Measurements from ENCODE around the gene MIA3.
A peak's percentile ranks its signal among the peaks of the same experiment; 100 is the strongest.
"Not testable (repeated sequence)": the region's sequence is repeated elsewhere in the genome, so short reads cannot be mapped to it uniquely, and the experiment has no call there.

Gene MIA3

DNA sequence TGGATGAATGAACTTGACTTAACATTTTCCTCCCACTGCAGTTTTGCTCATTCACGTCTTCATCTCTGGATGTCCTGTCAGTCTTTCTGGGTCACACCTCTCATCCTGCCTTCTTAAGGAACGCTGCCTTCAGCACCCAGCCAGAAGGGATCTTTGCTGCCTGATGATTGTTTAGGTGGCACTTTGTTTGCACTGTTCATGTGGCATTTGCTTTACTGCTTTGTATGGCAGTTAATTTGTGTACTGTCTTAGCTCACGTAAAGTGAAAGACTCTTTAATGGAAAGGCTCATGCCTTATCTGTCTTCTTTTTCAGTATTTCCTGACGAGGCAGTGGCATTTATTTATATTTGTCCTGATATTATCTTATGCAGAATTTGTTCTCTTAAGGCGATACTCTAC lies 4.9 kb downstream of the MIA3 start:
- DNase-seq (ENCODE audit: low read depth): no peak

DNA sequence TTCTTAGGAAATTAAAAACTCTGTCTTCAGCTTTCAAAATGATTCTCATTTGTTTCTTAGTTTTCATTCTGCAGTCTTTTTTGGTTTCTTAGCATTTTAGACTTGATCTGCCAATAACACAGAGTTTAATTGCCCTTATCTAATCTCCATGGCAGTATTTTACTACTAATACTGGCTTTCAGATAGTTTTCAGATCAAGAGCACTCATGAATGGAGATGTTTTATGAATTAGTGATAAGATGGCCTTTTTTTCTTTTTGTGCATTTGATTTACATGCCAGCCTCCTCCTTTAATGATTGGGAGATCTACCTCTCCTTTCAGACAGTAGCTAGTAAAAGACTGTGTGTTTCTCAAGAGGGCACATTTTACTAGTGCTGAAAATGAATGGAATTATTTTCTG lies 5.6 kb downstream of the MIA3 start:
- no peak for DNase-seq (ENCODE audit: low read depth)

DNA sequence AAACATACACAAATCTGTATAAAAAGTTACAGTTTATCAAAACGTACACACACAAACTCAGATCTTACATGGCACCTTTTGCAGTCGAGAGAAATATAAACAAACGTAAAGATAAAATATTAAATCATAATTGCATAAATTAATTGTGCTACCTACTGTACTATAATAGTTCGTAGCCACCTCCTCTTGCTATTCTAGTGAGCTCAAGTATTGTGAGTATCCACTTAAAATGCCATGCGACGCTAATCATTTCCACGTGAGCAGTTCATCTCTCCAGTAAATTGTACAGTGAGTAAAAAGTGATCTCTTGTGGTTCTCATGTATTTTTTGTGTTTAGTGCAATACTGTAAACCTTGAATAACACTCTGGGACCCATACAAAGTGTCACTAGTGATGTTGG lies 6.3 kb downstream of the MIA3 start:
- no peak for DNase-seq (ENCODE audit: low read depth)

DNA sequence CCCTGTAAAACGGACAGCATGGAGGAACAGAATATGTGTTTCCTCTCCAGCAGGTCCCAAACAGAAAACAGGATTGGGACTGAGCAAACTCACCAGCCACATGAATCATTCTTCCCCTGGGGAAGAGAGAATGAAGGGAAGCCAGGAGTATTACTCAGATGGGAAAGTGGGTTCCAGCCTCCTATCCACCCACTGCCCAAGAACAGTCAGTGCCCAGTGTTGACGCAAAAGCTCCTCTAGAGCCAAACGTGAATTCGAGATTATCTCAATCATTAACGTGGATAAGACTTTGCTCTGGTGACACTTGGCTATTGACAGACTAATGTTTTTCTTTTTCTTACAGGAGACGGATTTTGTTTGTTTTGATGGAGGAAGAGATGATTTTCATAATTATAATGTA lies 9.3 kb downstream of the MIA3 start:
- peak; percentile 14 for DNase-seq (ENCODE audit: low read depth)

DNA sequence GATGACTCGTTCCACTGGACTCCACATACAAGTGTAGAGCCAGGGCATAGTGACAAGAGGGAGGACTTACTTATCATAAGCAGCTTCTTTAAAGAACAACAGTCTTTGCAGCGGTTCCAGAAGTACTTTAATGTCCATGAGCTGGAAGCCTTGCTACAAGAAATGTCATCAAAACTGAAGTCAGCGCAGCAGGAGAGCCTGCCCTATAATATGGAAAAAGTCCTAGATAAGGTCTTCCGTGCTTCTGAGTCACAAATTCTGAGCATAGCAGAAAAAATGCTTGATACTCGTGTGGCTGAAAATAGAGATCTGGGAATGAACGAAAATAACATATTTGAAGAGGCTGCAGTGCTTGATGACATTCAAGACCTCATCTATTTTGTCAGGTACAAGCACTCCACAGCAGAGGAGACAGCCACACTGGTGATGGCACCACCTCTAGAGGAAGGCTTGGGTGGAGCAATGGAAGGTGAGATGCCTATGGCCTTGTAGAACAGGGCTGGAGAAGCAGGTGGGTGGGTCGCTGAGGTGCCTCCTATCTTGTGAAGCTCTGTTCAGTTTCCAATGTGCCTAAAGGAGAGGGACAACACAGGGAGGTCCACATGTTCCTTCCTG lies 12.1 kb downstream of the MIA3 start:
- DNase-seq (ENCODE audit: low read depth): peak; percentile 56

DNA sequence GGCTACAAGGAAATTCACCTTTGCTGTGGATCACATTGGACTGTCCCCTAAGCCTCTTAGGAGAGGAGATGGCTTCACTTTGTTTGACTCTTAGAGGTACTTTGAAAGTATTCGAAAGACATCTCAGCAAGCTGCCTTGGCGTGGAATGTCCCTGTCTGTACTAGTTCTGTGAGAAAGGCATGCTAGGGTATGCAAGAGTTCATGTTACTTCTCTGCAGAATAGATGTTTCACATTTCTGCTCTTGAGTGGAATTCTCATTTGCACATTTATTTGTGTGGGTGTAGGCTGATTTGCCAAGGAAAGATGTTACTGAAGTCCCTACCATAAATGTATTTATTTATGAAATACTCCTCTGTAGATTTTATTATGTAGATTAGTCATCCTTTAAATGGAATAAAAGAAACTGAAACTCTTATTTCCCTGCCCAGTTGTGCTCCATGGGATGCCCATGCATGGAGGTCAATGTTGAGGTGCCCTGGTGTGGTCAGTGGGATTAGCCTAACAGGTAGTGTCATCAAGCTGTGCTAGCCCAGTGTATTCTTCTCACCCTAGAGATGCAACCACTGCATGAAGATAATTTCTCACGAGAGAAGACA lies 13.8 kb downstream of the MIA3 start:
- DNase-seq (ENCODE audit: low read depth): peak; percentile 42

DNA sequence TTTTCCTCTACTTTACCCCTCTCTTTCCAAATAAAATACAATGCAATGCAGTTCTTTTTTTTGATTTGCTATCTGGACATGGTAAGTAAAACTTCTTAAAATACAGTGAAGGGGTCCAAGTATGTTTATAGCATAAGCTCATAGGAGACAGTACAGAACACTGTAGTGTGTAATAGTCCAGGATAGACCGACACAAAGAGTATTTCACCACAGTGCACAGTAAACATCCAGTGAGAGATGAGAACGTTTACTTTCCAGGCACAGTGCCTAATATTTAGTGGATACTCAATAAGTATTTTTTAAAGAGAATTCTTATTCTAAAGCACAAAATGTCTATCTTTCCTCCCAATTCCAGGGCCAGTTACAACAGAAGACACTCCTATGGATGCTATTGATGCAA lies 14.9 kb downstream of the MIA3 start:
- DNase-seq (ENCODE audit: low read depth): no peak

DNA sequence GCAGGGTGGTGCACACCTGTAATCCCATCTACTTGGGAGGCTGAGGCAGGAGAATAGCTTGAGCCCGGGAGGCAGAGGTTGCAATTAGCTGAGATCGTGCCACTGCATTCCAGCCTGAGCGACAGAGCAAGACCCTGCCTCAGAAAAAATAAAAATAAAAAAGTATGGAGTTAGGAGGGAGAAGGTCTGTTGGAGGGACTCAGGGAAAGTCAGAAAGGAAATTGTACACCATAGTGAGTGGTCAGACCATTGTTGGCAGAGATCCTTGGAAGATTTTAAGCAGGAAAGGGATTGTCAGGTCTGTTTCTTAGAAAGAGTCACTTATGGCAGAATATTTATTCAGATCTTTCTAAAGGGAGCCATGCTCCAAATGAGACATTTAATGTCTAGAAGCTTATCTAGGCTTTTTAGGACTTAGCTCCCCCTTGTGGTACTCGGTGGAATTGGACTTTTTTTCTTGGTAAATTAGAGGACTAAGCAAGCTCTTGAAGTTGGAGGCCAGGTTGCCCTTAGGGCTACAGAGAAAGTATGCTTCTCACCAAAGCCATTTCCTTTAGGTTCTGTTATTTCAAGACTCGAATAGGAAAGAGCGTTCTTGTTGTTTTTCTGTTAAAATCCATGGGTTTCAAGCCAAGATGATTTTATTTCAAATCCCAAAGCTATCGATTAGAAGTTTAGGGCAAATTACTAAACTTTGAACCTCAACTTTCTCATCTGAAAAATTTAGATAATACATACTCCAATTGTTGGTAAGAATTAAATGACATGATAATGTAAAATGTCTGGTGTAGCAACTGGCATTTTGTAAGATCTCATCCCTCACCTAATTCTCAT lies 16.5 kb downstream of the MIA3 start:
- DNase-seq (ENCODE audit: low read depth): peak; percentile 88

DNA sequence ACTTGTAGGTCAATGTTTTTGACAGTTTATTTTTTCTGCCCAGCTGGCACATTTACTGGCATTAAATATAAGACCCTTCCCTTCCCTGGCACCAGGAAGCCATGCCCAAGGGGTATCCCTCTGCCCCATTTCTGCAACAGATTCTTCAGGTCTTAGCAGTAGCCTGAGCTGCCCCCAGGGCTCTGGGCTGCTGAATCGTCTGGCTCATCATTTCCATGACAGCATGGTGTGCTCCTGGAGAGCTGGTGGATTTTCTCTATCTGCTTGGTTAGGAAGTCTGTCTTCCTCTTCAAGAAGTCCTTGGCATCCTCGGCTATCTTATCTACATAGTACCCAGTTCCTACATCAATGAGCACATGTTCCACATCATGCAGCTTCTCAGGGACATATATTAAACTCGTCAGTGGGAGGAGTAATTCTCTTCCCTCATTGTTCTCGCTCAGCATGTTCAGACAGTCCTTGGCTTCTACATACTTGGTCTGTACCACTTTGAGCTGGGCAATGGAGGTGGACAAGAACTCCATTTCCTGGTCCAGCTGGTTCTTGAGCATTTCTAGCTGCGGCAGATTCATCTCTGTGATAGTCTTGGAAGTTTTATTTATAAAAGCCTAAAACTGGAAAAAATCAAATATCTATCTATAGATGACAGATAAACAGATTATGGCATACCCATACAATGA lies 23.5 kb downstream of the MIA3 start:
- no peak for DNase-seq (ENCODE audit: low read depth)

DNA sequence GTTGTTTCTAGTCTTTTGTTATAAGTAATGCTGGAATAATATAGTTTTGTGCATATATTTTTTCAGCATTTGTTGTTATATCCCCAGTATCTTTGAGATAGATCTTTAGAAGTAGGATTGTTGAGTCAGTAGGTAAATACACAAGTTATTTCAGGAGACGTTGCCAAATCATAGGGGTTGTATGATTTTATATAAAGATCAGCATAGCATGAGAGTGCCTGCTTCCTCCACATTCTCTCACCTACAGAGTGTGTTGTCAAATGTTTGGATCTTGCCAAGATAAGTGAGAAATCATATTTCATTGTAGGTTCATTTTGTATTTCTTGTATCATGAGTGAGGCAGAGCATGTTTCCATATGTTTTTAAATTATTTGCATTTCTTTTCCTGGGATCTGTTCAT lies 24.6 kb downstream of the MIA3 start:
- DNase-seq (ENCODE audit: low read depth): no peak

DNA sequence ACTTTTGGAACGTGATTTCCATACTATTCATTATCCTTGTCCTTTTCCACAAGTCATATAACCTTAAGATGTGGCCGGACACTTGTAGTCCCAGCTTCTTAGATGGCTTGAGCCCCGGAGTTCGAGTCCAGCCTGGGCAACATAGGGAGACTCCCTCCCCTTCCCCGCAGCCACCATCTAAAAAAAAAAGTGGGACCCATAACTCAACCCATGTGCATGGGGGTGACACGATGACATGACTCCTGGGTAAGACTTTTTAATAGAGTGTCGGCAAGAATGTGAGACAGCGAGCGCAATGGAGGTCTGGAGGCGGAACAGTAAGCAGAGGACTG lies 25.7 kb downstream of the MIA3 start:
- DNase-seq (ENCODE audit: low read depth): no peak

DNA sequence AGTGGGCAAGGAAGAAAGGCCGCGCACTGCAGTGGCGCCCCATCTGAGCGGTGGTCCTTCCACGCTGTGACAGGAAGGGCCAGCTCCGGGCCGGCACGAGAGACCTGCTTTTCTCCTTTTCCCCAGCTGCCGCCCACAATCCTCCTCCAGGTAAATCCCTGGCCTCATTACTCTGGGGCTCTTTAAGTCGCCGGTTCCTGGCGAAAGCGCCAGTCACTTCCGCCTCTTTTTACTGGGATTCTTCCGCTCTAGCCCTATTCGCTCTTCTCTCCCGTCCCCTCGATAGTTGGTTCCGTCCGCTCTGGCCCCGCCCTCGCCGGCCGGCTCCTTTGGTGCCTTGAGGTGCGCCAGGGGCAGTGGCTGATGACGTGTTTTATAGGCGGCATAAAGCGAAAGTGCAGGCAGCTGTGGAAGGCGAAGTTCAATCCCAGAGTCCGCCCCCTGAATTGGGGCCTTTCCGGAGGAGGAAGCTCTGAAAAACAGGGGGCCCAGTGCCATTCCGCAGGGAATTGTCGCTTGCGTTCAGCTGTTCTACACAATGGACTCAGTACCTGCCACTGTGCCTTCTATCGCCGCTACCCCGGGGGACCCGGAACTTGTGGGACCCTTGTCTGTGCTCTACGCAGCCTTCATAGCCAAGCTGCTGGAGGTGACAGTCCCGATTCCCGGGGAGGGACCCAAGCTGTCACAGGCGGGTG lies 26.2 kb downstream of the MIA3 start:
- DNase-seq (ENCODE audit: low read depth): peak; percentile 98

DNA sequence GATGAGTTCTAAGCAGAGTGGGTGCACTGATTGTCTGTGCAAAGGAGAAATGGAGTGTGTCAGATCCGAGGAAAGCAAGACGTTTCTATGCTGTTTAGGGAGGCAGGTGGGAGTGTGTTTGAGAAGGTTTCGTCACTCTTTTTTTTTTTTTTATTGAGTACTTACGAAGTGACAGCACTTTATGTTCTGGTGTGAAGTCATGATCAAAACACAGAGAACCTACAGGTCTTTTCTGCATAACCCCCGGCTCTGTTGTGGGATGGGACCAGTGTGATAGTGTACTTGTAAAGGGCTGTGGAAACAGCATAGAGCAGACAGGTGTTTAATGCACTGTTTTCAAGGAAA lies 26.7 kb downstream of the MIA3 start:
- no peak for DNase-seq (ENCODE audit: low read depth)

DNA sequence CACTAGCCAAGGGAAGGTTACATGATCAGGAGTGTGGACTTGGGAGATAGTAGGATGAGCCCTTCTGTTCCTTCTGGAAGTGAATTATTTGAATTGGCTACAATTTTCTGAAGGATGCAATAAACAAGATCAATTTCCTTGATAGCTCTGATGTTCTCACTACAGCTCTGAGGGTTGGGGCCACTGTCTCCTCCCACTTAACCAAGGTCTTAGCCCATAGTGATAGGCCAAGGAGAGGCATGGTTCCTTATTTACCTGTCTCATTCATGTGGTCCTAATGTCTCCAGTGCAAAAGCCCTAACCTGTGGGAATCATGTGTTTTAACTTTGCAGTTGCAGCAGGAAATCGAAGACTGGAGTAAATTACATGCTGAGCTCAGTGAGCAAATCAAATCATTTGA lies 34.8 kb downstream of the MIA3 start:
- no peak for DNase-seq (ENCODE audit: low read depth)

DNA sequence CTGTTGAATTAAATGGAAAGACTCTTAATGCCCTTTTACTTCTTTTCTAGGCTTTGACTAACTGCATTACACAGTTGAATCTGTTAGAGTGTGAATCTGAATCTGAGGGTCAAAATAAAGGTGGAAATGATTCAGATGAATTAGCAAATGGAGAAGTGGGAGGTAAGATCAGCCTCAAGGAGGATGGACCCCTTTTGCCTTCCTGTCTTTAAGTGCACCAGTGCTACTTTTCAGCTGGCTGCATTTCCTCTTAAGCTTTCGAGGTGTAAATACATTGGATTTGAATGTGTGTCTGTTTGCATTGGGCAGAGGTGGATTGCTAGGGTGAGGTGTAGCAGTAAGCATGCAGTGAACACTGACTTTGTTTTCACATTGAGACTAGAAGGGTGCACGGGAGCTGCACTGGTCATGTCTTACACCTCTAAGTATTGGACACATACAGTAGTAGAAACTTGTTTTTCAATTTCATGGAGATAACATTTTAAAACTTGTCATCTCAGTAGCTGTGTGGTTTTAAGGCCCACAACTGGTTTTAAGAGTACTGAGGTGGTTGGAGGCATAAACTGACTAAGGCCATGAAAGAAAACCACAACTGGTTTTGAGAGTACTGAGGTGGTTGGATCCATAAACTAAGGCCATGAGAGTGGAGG lies 35.4 kb downstream of the MIA3 start:
- DNase-seq (ENCODE audit: low read depth): no peak

DNA sequence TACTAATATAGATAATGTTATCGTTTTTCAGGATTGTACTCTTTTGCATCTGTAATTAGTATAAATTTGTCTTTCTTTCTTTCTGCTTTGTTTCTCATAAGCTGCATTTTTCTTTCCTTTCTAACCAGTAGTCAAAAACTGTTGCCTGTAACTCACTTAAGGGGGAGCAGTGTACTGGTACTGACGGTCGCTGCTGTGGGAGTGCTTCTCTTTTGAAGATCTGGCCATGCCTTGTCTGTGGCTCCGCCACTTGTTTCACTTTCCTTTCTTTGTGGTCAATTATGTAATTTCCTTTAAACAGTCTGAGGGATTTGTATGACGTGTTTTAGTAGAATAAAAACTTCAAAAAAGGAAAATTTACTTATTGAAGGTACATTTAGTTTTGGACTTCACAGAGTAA lies 37.0 kb downstream of the MIA3 start:
- DNase-seq (ENCODE audit: low read depth): no peak

DNA sequence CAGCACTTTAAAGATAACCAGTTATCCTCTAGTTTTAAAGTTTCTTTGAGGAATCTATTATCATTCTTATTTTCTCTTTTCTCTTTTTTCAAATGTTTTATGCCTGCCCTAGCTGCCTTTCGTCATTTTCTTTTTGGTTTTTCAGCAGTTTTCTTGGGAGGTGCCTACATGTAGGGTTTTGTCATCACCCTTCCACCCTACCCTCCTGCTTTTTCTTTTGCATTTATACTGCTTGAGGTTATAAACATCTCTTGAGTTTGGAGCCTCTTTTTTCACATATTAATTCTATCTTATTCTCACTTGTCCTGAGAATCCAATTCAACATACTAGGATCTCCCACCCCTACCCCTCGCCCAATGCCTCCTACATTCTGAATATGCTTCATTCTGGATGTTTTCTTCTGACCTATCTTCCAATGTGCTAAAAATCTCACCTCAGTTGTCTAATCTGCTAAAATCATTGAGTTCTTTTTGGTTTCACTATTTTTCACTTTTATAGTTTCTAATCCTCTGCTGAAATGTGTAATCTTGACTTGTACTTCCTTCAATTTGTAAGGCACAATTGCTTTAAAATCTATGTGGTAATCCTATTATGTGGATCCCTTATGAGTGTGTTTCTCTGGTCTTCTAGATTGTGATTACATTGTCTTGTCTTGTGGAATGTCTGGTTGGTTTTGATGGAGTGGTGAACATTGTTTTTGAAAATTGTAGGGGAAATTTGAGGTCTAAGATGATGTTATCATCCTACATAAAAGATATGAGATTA lies 38.7 kb downstream of the MIA3 start:
- no peak for DNase-seq (ENCODE audit: low read depth)

DNA sequence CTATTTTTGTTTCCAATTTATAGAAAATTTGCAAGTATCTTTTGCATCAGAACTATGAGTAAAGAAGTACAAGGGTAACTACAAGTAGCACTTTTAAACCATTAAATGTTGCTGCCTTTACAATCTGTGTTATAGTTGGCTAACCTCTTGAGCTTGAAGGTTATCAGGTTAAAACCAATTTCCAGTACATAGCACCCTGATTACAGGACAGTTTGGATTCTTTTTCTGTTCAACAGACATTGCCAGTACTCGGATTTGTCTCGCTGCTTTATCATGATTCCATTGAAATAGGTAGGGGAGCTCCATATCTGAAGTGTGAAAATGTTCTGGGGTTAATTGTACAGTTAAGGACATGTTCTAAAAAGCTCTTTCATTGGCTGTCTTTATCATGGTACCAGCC lies 40.0 kb downstream of the MIA3 start:
- no peak for DNase-seq (ENCODE audit: low read depth)

DNA sequence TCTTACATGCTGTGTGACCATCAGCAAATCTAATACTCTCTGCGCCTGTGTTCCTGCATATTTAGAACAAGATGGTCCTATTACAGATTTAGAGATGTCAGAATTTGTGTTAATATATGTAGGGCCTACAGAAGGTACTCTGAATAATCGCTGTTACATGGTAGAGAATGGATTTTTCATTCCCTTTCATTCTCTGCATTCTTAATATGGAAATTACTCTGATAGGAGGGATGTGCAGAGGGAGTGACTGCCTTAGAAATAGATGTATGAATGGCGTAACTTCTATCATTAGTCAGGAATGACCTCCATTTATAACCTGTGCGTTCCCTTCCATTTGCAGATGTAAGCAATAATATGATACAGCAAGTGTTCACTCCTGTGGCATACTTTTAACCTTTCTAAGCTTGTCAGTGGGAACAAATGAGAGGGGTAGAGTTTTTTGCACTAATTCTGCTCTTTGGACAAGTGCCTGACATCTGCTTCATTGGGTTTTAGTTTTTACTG lies 45.6 kb downstream of the MIA3 start:
- DNase-seq (ENCODE audit: low read depth): no peak

DNA sequence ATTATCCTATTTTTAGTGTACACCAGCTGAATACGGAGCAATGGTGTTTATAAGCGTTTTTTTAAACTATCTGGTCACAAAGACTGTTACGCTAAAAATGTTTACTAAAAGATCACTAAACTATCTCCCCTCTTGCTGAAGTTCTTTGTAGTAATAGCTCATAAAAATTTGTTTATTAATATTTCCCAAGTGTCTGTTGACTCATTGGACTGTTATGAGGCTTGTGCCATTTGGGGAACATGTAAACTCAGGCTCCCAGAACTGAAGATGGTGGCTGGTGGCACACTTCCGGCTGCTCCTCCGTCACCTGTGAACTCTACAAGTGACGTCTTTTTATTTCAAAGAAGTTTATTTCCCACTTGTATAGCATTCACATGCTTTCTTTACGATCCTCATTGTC lies 48.1 kb downstream of the MIA3 start:
- peak; percentile 36 for DNase-seq (ENCODE audit: low read depth)

DNA sequence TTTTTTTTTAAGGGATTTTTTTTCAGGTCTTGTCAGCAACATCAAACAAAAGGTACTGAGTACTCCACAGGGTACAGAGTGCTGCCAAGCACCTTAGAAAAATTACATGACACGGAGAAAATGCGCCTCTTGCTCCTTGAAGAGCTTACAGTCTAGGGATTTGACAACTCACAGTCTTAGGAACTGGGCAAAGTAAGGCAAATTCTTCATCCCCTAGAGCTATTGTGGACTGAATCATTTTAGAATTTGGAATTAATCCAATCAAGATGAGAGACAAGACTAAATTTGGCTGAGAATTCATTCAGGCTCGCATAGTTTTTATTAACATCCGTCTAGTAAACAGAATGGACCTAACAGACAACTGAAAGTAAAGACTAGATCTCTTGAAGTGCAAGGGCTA lies 50.3 kb downstream of the MIA3 start:
- not testable (repeated sequence) for DNase-seq (ENCODE audit: low read depth)
